ENCODE results near the gene DAPK1.

The DAPK1 gene

GRCh38 chr9:87594194-87594593, 96.5 kb downstream of the DAPK1 start:
- DNase-seq (ENCODE audit: low spot score), result no peak

GRCh38 chr9:87594662-87595061, 97.0 kb downstream of the DAPK1 start:
- DNase-seq (ENCODE audit: low spot score), result no peak

GRCh38 chr9:87595610-87596009, 97.9 kb downstream of the DAPK1 start:
- DNase-seq (ENCODE audit: low spot score), result no peak

- no peak for DNase-seq (ENCODE audit: low spot score)
Measured at GRCh38 chr9:87596862-87597261, 99.2 kb downstream of the DAPK1 start.

- DNase-seq (ENCODE audit: low spot score), result no peak
Measured at GRCh38 chr9:87597710-87598443, 100.2 kb downstream of the DAPK1 start.

GRCh38 chr9:87599901-87600610, 102.4 kb downstream of the DAPK1 start:
- DNase-seq (ENCODE audit: low spot score), result peak; percentile 57

- DNase-seq (ENCODE audit: low spot score), result peak; percentile 18
Measured at GRCh38 chr9:87601176-87601575, 103.5 kb downstream of the DAPK1 start.

GRCh38 chr9:87601595-87601994, 103.9 kb downstream of the DAPK1 start:
- no peak for DNase-seq (ENCODE audit: low spot score)

GRCh38 chr9:87602933-87603643, 105.4 kb downstream of the DAPK1 start:
- no peak for DNase-seq (ENCODE audit: low spot score)

GRCh38 chr9:87603854-87604490, 106.3 kb downstream of the DAPK1 start:
- no peak for DNase-seq (ENCODE audit: low spot score)

- no peak for DNase-seq (ENCODE audit: low spot score)
Measured at GRCh38 chr9:87604886-87605588, 107.4 kb downstream of the DAPK1 start.

- no peak for DNase-seq (ENCODE audit: low spot score)
Measured at GRCh38 chr9:87605676-87606075, 108.0 kb downstream of the DAPK1 start.

GRCh38 chr9:87606841-87607521, 109.3 kb downstream of the DAPK1 start:
- DNase-seq (ENCODE audit: low spot score), result no peak

- DNase-seq (ENCODE audit: low spot score), result no peak
Measured at GRCh38 chr9:87607859-87608258, 110.2 kb downstream of the DAPK1 start.

- no peak for DNase-seq (ENCODE audit: low spot score)
Measured at GRCh38 chr9:87609002-87609401, 111.3 kb downstream of the DAPK1 start.

GRCh38 chr9:87609486-87609885, 111.8 kb downstream of the DAPK1 start:
- no peak for DNase-seq (ENCODE audit: low spot score)

- DNase-seq (ENCODE audit: low spot score), result no peak
Measured at GRCh38 chr9:87610200-87611155, 112.8 kb downstream of the DAPK1 start.

- no peak for DNase-seq (ENCODE audit: low spot score)
Measured at GRCh38 chr9:87611776-87612175, 114.1 kb downstream of the DAPK1 start.

GRCh38 chr9:87612536-87612935, 114.9 kb downstream of the DAPK1 start:
- no peak for DNase-seq (ENCODE audit: low spot score)

Data from LoVo (cell line).